T-helper 1 cell treated with Interleukin-12 subunit alpha and Interleukin-12 subunit beta and Interleukin-4 antibody, amounts not matched to agents 30 ng/mL and 1 ng/mL, for 36 hours (primary cell): ENCODE data around the gene UAP1L1. TPM values are rescaled to one million over a fixed set of nuclear protein-coding genes. Genes with fewer than 3 reads are reported as not detected.
"Not testable (repeated sequence)": the region's sequence is repeated elsewhere in the genome, so short reads cannot be mapped to it uniquely, and the experiment has no call there.

ENCODE experiments used
- intact Hi-C: fragments of 100-400 bp; cut with micrococcal nuclease; formaldehyde crosslinking; loops from one replicate; pipeline ENCODE4 v1.15.1; 2024
- total RNA-seq: library from RNA; stranded (reverse); gene quantifications from 2 replicates; pipeline ENCODE4 v1.2.3, GENCODE V29; 2022

The UAP1L1 gene
- total RNA-seq = 15.1 and 15.7 TPM in 2 replicates

- intact Hi-C loops = loop anchor here (1.0 kb wide), 2 partner anchors 8 to 9 kb away; partner anchors contain the start of gene MAN1B1
Observed at GRCh38 chr9:137077010-137077747, at the start of gene UAP1L1. TSS of gene UAP1L1 (plus strand) at chr9:137077517. CDS start at chr9:137077533, 16 bp downstream.

GRCh38 chr9:137028263-137029057, 48.9 kb upstream of the UAP1L1 start:
- intact Hi-C loops = loop anchor here (2.0 to 10.0 kb wide), 2 partner anchors 42 to 126 kb away; partner anchors contain the start of gene SAPCD2

GRCh38 chr9:137029058-137029936, 48.0 kb upstream of the UAP1L1 start:
- intact Hi-C loops = loop anchor here (2.0 to 10.0 kb wide), 2 partner anchors 42 to 126 kb away; partner anchors contain the start of gene SAPCD2

GRCh38 chr9:137030006-137030405, 47.3 kb upstream of the UAP1L1 start:
- intact Hi-C loops = no loop called here

GRCh38 chr9:137030538-137031527, 46.5 kb upstream of the UAP1L1 start:
- intact Hi-C loops = no loop called here

- intact Hi-C loops = no loop called here
Observed at GRCh38 chr9:137031904-137032640, 45.2 kb upstream of the UAP1L1 start, which contains the start of gene FUT7. TSS of gene FUT7 (minus strand) at chr9:137032088. CDS start at chr9:137031991, 97 bp downstream.

- intact Hi-C loops = no loop called here
Observed at GRCh38 chr9:137032858-137033257, 44.5 kb upstream of the UAP1L1 start.

- intact Hi-C loops = not testable (repeated sequence)
Observed at GRCh38 chr9:137033481-137033880, 43.8 kb upstream of the UAP1L1 start.

GRCh38 chr9:137034039-137034708, 43.1 kb upstream of the UAP1L1 start:
- intact Hi-C loops = loop anchor here (2.0 kb wide), 2 partner anchors 53 to 83 kb away; partner anchors contain the start of gene MAN1B1

- intact Hi-C loops = loop anchor here (1.0 to 2.0 kb wide), 9 partner anchors 11 to 248 kb away; partner anchors contain the start of genes AJM1, FBXW5, MAN1B1 and NPDC1
Observed at GRCh38 chr9:137034709-137035506, 42.4 kb upstream of the UAP1L1 start.

GRCh38 chr9:137035507-137035834, 41.8 kb upstream of the UAP1L1 start:
- intact Hi-C loops = loop anchor here (1.0 to 2.0 kb wide), 9 partner anchors 11 to 248 kb away; partner anchors contain the start of genes AJM1, FBXW5, MAN1B1 and NPDC1

GRCh38 chr9:137035937-137036336, 41.4 kb upstream of the UAP1L1 start:
- intact Hi-C loops = loop anchor here (1.0 to 2.0 kb wide), 9 partner anchors 10 to 249 kb away; partner anchors contain the start of genes AJM1, FBXW5, MAN1B1 and NPDC1

- intact Hi-C loops = no loop called here
Observed at GRCh38 chr9:137037035-137037434, 40.3 kb upstream of the UAP1L1 start.

- intact Hi-C loops = no loop called here
Observed at GRCh38 chr9:137037483-137037882, 39.8 kb upstream of the UAP1L1 start.

- intact Hi-C loops = no loop called here
Observed at GRCh38 chr9:137038916-137039315, 38.4 kb upstream of the UAP1L1 start.

- intact Hi-C loops = no loop called here
Observed at GRCh38 chr9:137039611-137040366, 37.5 kb upstream of the UAP1L1 start.

- intact Hi-C loops = no loop called here
Observed at GRCh38 chr9:137040568-137040967, 36.7 kb upstream of the UAP1L1 start.
